Liver (tissue), 9 donors: ENCODE measurements around the gene ASIC4. TPM values are rescaled to one million over a fixed set of nuclear protein-coding genes. Genes with fewer than 3 reads are reported as not detected.

ENCODE experiments used
- DNase-seq: peaks from one replicate; pipeline ENCODE4 v3.0.0-alpha.2; 2017; ENCODE audit warnings: low spot score
- H3K27ac ChIP-seq, 2 donors: one replicate each; pipeline ENCODE4 v1.7.0; 2013; ENCODE audit warnings: inconsistent platforms in 2 of 2, low read length in 2 of 2, control low read depth in 1 of 2, low read depth in 1 of 2, mild to moderate bottlenecking in 1 of 2
- H3K27me3 ChIP-seq, 4 donors: one replicate each; pipeline versions ENCODE4 v1.6.1 to v1.7.0; 2013; ENCODE audit warnings: low read length in 3 of 4, inconsistent platforms in 1 of 4, mild to moderate bottlenecking in 1 of 4, moderate library complexity in 1 of 4; ENCODE audit not compliant: control insufficient read depth in 4 of 4, insufficient read depth in 4 of 4
- H3K36me3 ChIP-seq, 4 donors: one replicate each; pipeline versions ENCODE4 v1.6.1 to v1.7.0; 2013; ENCODE audit warnings: low read length in 3 of 4, mild to moderate bottlenecking in 3 of 4, low read depth in 1 of 4, moderate library complexity in 1 of 4; ENCODE audit not compliant: control insufficient read depth in 4 of 4, insufficient read depth in 3 of 4
- H3K4me1 ChIP-seq, 4 donors: one replicate each; pipeline versions ENCODE4 v1.6.1 to v1.7.0; 2013; ENCODE audit warnings: low read length in 3 of 4, mild to moderate bottlenecking in 3 of 4, moderate library complexity in 1 of 4; ENCODE audit not compliant: control insufficient read depth in 4 of 4, insufficient read depth in 4 of 4
- H3K4me3 ChIP-seq, 3 donors: one replicate each; pipeline versions ENCODE4 v1.6.1 to v1.7.0; 2013; ENCODE audit warnings: low read length in 3 of 3, control low read depth in 1 of 3, low read depth in 1 of 3, mild to moderate bottlenecking in 1 of 3
- H3K9ac ChIP-seq, 2 donors: one replicate each; pipeline ENCODE4 v1.7.0; 2013; ENCODE audit warnings: low read length in 2 of 2, mild to moderate bottlenecking in 2 of 2, moderate library complexity in 2 of 2, control low read depth in 1 of 2, low read depth in 1 of 2
- H3K9me3 ChIP-seq, 4 donors: one replicate each; pipeline versions ENCODE4 v1.6.1 to v1.7.0; 2013; ENCODE audit warnings: low read length in 3 of 4; ENCODE audit not compliant: control insufficient read depth in 4 of 4
- ATF3 ChIP-seq: IDR thresholded peaks from 2 replicates; pipeline ENCODE4 v1.6.1; 2016; ENCODE audit warnings: antibody characterized with exemption
- EGR1 ChIP-seq, 2 donors: IDR thresholded peaks; 2 replicates each; pipeline ENCODE4 v1.6.1; 2016 to 2018; ENCODE audit warnings: antibody characterized with exemption in 2 of 2, low read depth in 2 of 2
- FOXA1 ChIP-seq: IDR thresholded peaks from 2 replicates; pipeline ENCODE4 v1.6.1; 2016; ENCODE audit warnings: antibody characterized with exemption
- FOXA2 ChIP-seq: IDR thresholded peaks from 2 replicates; pipeline ENCODE4 v1.6.1; 2016; ENCODE audit warnings: antibody characterized with exemption
- GABPA ChIP-seq, 2 donors: IDR thresholded peaks in 1 of 2; conservative IDR thresholded peaks in 1 of 2; 2 replicates each; pipeline ENCODE4 v1.6.1; 2016; ENCODE audit warnings: antibody characterized with exemption in 2 of 2, mild to moderate bottlenecking in 1 of 2, moderate library complexity in 1 of 2
- HNF4A ChIP-seq, 2 donors: conservative IDR thresholded peaks; 2 replicates each; pipeline ENCODE4 v1.6.1; 2016; ENCODE audit warnings: antibody characterized with exemption in 2 of 2, mild to moderate bottlenecking in 2 of 2
- HNF4G ChIP-seq: IDR thresholded peaks from 2 replicates; pipeline ENCODE4 v1.6.1; 2016; ENCODE audit warnings: antibody characterized with exemption
- JUND ChIP-seq, 2 donors: IDR thresholded peaks; 2 replicates each; pipeline ENCODE4 v1.6.1; 2016; ENCODE audit warnings: antibody characterized with exemption in 2 of 2
- MAX ChIP-seq: IDR thresholded peaks from 2 replicates; pipeline ENCODE4 v1.6.1; 2016; ENCODE audit warnings: antibody characterized with exemption
- NR2F2 ChIP-seq: IDR thresholded peaks from 2 replicates; pipeline ENCODE4 v1.6.1; 2016; ENCODE audit warnings: antibody characterized with exemption
- RAD21 ChIP-seq, 2 donors: IDR thresholded peaks; 2 replicates each; pipeline ENCODE4 v1.6.1; 2016; ENCODE audit warnings: antibody characterized with exemption in 2 of 2, mild to moderate bottlenecking in 2 of 2
- REST ChIP-seq: IDR thresholded peaks from 2 replicates; pipeline ENCODE4 v1.6.1; 2016; ENCODE audit warnings: antibody characterized with exemption, mild to moderate bottlenecking
- RXRA ChIP-seq, 2 donors: IDR thresholded peaks; 2 replicates each; pipeline ENCODE4 v1.6.1; 2017 to 2018; ENCODE audit warnings: antibody characterized with exemption in 2 of 2, mild to moderate bottlenecking in 1 of 2
- SP1 ChIP-seq: IDR thresholded peaks from 2 replicates; pipeline ENCODE4 v1.6.1; 2018; ENCODE audit warnings: antibody characterized with exemption, mild to moderate bottlenecking
- TAF1 ChIP-seq: conservative IDR thresholded peaks from 2 replicates; pipeline ENCODE4 v1.6.1; 2016; ENCODE audit warnings: antibody characterized with exemption, mild to moderate bottlenecking
- YY1 ChIP-seq: IDR thresholded peaks from 2 replicates; pipeline ENCODE4 v1.6.1; 2016; ENCODE audit warnings: antibody characterized with exemption, mild to moderate bottlenecking
- ZBTB33 ChIP-seq: IDR thresholded peaks from 2 replicates; pipeline ENCODE4 v1.6.1; 2016; ENCODE audit warnings: antibody characterized with exemption
- WGBS: extraction: QIAGEN DNeasy Blood & Tissue Kit; methylation state at CpG from one replicate; pipeline ENCODE4 v1.1.7; 2013; 5-methylcytosine and 5-hydroxymethylcytosine counted together
- polyA plus RNA-seq, 2 donors: library from polyadenylated mRNA; stranded (reverse) in 1 of 2; unstranded in 1 of 2; fragments of 200-250 nt in 1 of 2; fragments of >200 nt in 1 of 2; fragmentation: Nextera tagmentation in 1 of 2; extraction: Ambion mirVana in 1 of 2; gene quantifications; one replicate each; pipeline versions ENCODE4 v1.2.1 to v1.2.3, GENCODE V29; 2013 to 2015
- total RNA-seq, 2 donors: library from RNA; depleted of rRNA; stranded (reverse); fragments of >200 nt; gene quantifications; one replicate each; pipeline ENCODE4 v1.2.3, GENCODE V29; 2014
- donor health status: healthy.
- donor health status: healthy.
- donor health status: healthy.
- donor health status: healthy.
- donor health status: healthy.

The ASIC4 gene
- total and polyA plus RNA-seq, 4 donors = 0.08 to 1.5 TPM; not detected in 2

- Histone ChIP-seq H3K27me3 (peaks cover 0 to 5% (median 0%) of the 10 kb centered on the region in 4 donors), H3K36me3 (no peaks in the 10 kb centered on the region), H3K4me1 (peaks cover 5 to 9% (median 7%) of the 10 kb centered on the region in 4 donors), H3K27ac (no peak overlapping the region), H3K4me3 (no peak overlapping the region), H3K9ac (no peak overlapping the region), H3K9me3 (no peaks in the 10 kb centered on the region)
- 93% methylated on average over 21 of the region's 21 CpGs for WGBS
- no peak for DNase-seq
- no peak for TF ChIP-seq NR2F2
- TF ChIP-seq ATF3 = no peak
- TF ChIP-seq JUND (IDR thresholded peaks at IDR 0.05) = no peak
- no peak for TF ChIP-seq REST
- no peak for TF ChIP-seq RXRA (IDR thresholded peaks at IDR 0.05)
- TF ChIP-seq HNF4A (conservative IDR thresholded peaks at IDR 0.05) = no peak
- TF ChIP-seq TAF1 = no peak
- TF ChIP-seq EGR1 (IDR thresholded peaks at IDR 0.05; ENCODE audit: low read depth in 2 of 2) = no peak
- no peak for TF ChIP-seq HNF4G
- no peak for TF ChIP-seq MAX
- no peak for TF ChIP-seq RAD21 (IDR thresholded peaks at IDR 0.05)
- no peak for TF ChIP-seq SP1
- TF ChIP-seq ZBTB33 = no peak
- TF ChIP-seq FOXA2 = no peak
- TF ChIP-seq GABPA (IDR thresholded peaks at IDR 0.05 in 1 of 2, conservative IDR thresholded peaks at IDR 0.05 in 1 of 2) = no peak
- TF ChIP-seq FOXA1 = no peak
Measured at GRCh38 chr2:219557320-219557719, 43.0 kb downstream of the ASIC4 start.

GRCh38 chr2:219557791-219558785, 43.8 kb downstream of the ASIC4 start:
- no peaks in the 10 kb centered on the region for H3K36me3 ChIP-seq
- H3K27ac ChIP-seq = no peak overlapping the region
- no peaks in the 10 kb centered on the region for H3K9me3 ChIP-seq
- WGBS = 95% methylated on average over 25 of the region's 25 CpGs
- H3K4me1 ChIP-seq = peaks cover 0 to 2% (median 2%) of the 10 kb centered on the region in 4 donors
- no peak overlapping the region for H3K4me3 ChIP-seq
- DNase-seq = no peak
- H3K9ac ChIP-seq = no peak overlapping the region
- peaks cover 0 to 3% (median 0%) of the 10 kb centered on the region in 4 donors for H3K27me3 ChIP-seq
- TF ChIP-seq MAX (no peak), YY1 (no peak), NR2F2 (no peak), REST (no peak), JUND (IDR thresholded peaks at IDR 0.05) (no peak), ZBTB33 (no peak), GABPA (IDR thresholded peaks at IDR 0.05 in 1 of 2, conservative IDR thresholded peaks at IDR 0.05 in 1 of 2) (no peak), FOXA2 (no peak), SP1 (no peak), RAD21 (IDR thresholded peaks at IDR 0.05) (no peak), HNF4A (conservative IDR thresholded peaks at IDR 0.05) (no peak), TAF1 (no peak), FOXA1 (no peak)
